HG03342 (cell line): ENCODE measurements around the gene UNC5B.

ENCODE experiments used
- ATAC-seq: cut with Tn5 transposase; IDR thresholded peaks from one replicate; pipeline ENCODE4 v1.9.1; 2021; ENCODE audit warnings: mild to moderate bottlenecking, moderate library complexity; ENCODE audit not compliant: unreplicated experiment

UNC5B gene

GRCh38 chr10:71239131-71239915, 27.0 kb downstream of the UNC5B start:
- ATAC-seq = no peak

GRCh38 chr10:71239946-71240795, 27.8 kb downstream of the UNC5B start:
- no peak for ATAC-seq

DNA sequence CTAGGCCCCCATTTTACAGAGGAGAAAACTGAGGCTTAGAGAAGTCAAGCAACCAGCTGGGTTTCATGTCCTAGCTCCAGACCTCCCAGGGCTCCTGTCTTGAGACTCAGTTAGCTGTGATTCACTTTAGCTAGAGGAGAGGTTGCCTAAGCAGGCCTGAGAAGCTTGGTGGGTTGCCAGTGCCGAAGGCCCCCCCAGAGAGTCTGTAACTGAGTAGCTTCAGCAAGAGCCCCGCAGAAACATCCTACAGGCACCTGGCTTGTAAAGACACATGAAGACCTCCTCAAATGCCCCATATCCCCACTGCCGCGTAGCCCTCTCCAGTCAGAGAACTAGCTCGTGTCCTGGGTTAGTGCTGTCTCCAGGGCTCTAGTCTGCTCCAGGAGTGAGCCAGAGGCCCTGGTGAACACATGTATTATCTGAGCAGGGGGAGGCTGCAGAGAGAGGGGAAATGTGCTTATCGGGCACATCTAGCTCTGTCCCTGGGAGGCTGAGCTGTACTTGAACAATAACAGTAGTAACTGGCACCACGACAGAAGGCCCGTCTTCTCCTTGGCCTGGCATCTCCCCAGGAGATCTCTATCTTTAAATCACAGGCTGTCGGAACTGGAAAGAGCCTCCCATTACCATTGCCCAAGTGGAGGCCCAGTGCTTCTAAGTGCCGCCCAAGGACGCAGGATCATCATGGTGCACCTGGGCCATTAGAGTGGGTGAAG, 28.9 kb downstream of the UNC5B start:
- no peak for ATAC-seq

- ATAC-seq = no peak
Measured at GRCh38 chr10:71241830-71242621, 29.7 kb downstream of the UNC5B start.

GRCh38 chr10:71242622-71243009, 30.2 kb downstream of the UNC5B start:
- no peak for ATAC-seq

GRCh38 chr10:71243756-71244395, 31.5 kb downstream of the UNC5B start:
- no peak for ATAC-seq

DNA sequence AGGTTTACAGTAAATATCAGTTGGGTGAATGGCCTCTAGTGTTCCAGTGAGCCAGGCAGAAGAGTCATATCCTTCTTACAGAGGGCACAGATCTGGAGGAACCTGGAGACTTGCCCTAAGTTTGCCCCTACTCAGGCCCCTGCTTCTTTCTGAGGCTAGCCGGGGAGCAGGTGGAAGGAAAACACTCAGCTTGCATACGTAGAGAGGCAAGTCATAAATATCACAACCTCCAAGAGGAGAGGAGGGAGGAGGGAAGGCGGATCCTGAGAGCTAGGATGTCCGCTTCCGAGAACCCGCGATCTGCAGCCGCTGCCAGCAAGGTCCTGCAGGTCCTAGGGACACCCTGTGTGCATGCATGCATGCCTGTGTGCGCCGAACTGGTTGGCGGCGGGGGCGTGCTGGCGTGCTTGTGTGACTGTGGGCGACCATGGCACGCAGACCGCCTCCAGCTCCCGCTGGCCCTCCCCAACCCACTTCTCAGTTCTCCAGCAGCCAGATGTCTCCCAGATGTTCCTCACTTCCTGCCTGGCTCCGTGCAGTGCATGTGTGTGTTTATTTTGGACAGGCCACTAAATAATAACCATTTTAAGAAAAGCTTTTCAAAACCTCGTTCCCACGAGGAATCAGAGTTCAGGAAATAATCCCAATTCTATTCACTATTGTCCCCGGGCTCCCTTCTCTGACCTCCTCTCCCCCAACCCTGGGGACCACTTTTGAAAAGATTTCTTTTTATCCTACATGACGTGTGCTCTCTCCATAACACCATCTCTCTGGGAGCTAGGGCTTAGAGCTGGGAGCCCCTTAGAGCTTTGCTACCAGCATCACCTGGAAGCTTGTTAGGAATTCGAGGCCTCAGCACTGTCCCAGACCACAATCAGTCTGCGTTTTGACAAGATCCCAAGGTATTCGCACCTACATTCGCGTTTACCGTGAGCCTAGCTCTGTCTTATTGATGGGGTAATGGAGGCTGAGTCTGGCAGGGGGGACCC, 32.4 kb downstream of the UNC5B start:
- no peak for ATAC-seq

DNA sequence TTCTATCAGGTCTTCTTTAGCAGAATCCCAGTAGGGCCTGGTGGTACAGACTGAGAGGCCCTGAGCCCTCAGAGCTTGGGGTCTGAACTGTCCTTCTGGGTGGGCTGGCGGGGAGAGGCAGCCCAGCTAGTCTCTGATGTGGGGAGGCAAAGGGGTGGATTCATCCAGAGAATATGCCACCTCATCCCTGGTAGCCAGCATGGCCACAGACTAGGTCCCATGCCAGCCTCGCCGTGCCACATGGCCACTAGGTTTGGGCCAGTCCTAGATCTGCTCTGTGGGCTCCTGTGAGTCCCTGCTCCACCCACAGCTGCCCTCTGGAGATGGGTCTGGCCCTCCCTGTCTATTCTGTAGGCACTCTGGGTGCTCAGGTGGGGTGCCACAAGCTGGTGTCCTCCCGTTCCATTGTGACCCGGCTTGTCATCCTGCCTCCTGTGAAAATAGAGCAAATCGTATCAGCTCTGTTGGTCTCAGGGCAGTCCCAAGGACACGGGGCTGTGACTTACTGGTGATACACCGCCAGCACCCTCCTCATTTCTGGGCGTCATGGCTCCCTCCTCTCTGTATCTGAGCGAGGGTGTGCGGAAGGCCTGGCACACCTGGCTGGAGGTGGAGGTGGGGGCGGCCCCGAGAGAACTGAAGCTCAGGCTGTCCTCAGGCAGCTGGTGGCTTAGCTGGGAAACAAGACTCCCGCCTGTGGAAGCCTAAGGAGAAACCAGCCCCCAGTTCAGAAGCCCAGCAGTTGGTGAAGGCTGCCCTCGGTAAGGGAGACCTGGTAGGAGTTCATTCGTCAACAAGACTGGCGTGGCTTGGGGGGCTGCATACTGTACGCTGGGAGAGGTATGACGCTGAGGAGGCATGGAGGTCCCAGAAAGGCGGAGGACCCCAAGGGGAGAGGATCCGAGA, 33.3 kb downstream of the UNC5B start:
- ATAC-seq = no peak

- no peak for ATAC-seq
Measured at GRCh38 chr10:71246591-71247413, 34.4 kb downstream of the UNC5B start.

DNA sequence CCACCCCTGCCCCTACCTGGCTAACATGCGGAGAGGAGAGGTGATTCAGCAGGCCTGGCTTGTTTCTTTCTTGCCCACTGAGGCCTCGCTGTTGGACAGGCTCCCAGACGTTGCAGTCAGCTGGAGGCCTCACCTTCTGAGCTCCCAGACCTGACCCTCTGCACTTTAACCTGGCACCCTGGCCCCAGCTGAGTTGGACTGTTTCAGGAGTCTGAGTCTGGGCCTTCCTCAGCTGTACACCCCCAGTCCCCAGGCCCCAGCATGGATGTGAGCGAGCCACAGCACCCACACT, 35.0 kb downstream of the UNC5B start:
- ATAC-seq = no peak

GRCh38 chr10:71247804-71248203, 35.4 kb downstream of the UNC5B start:
- ATAC-seq = no peak

- ATAC-seq = no peak
Measured at GRCh38 chr10:71248210-71248609, 35.8 kb downstream of the UNC5B start.

- ATAC-seq = no peak
Measured at GRCh38 chr10:71249996-71250395, 37.6 kb downstream of the UNC5B start.

GRCh38 chr10:71250405-71250804, 38.0 kb downstream of the UNC5B start:
- no peak for ATAC-seq

GRCh38 chr10:71250842-71251241, 38.5 kb downstream of the UNC5B start:
- ATAC-seq = no peak

DNA sequence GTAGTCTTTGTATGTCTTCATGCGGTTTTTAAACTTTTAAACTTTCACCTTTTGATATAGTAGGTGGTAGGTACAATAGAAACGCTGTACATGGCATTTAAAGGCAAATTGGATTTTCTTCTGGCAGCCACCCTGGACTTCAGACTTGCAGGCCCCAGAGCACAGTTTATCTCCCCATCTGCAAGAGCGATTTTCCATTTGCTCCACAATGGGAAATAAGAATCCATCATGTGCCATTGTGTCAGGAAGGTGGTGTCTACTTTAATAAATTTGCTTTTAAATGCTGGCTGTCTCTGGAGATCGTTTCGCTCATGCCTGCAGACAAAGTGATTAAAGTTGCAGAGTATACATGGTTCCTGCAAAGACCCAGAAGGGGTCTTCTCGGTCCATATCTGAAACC, 38.9 kb downstream of the UNC5B start:
- ATAC-seq = no peak

DNA sequence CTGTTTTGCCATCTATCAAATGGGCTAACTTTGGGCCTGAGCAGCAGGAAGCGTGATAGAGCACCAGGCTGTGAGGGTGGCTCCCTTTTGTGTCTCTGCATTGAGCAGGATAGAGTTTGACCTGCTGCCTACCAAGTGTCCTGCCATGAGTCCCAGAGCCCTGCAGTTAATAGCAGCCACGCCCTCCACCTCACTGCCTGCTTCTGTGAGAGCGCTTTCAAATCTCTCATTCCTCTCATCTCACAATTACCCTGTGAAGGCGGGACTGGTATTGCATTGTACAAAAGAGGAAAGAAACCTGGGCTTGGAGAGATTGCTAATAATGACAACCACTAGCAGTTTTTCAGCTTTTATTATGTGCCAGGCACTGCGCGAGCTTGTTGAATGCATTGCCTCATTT, 39.9 kb downstream of the UNC5B start:
- no peak for ATAC-seq
